Measurements from ENCODE around the gene IGLON5.

The IGLON5 gene

GRCh38 chr19:51346742-51347141, 35.3 kb downstream of the IGLON5 start:
- H3K4me3 ChIP-seq (ENCODE audit: low read depth, low read length) = no peak overlapping the region
- TF ChIP-seq CTCF (IDR thresholded peaks at IDR 0.05; ENCODE audit: borderline replicate concordance, insufficient read depth, low read depth, low read length) = 0 out of 2 replicates have a peak, but pooled peaks have one; percentile 3

GRCh38 chr19:51347209-51347928, 35.9 kb downstream of the IGLON5 start:
- no peak overlapping the region for H3K4me3 ChIP-seq (ENCODE audit: low read depth, low read length)
- no peak for TF ChIP-seq CTCF (IDR thresholded peaks at IDR 0.05; ENCODE audit: borderline replicate concordance, insufficient read depth, low read depth, low read length)

- no peak for TF ChIP-seq CTCF (IDR thresholded peaks at IDR 0.05; ENCODE audit: borderline replicate concordance, insufficient read depth, low read depth, low read length)
- no peak overlapping the region for H3K4me3 ChIP-seq (ENCODE audit: low read depth, low read length)
These were observed 40.0 kb downstream of the IGLON5 start for GRCh38 chr19:51351266-51351990.

- no peak for TF ChIP-seq CTCF (IDR thresholded peaks at IDR 0.05; ENCODE audit: borderline replicate concordance, insufficient read depth, low read depth, low read length)
- H3K4me3 ChIP-seq (ENCODE audit: low read depth, low read length) = no peak overlapping the region
These were observed 41.4 kb downstream of the IGLON5 start for GRCh38 chr19:51352783-51353360.

- TF ChIP-seq CTCF (IDR thresholded peaks at IDR 0.05; ENCODE audit: borderline replicate concordance, insufficient read depth, low read depth, low read length) = no peak
- no peak overlapping the region for H3K4me3 ChIP-seq (ENCODE audit: low read depth, low read length)
These were observed 42.8 kb downstream of the IGLON5 start for GRCh38 chr19:51354103-51354741.

- TF ChIP-seq CTCF (IDR thresholded peaks at IDR 0.05; ENCODE audit: borderline replicate concordance, insufficient read depth, low read depth, low read length) = no peak
- H3K4me3 ChIP-seq (ENCODE audit: low read depth, low read length) = no peak overlapping the region
These were observed 43.3 kb downstream of the IGLON5 start for GRCh38 chr19:51354742-51355148.

Data from GM12875 (cell line).